ENCODE results near the gene ATXN2. TPM values are rescaled to one million over a fixed set of nuclear protein-coding genes. Genes with fewer than 3 reads are reported as not detected.

Gene ATXN2
- total RNA-seq, 1 experiment from 2014 or later = 56.3 TPM

DNA sequence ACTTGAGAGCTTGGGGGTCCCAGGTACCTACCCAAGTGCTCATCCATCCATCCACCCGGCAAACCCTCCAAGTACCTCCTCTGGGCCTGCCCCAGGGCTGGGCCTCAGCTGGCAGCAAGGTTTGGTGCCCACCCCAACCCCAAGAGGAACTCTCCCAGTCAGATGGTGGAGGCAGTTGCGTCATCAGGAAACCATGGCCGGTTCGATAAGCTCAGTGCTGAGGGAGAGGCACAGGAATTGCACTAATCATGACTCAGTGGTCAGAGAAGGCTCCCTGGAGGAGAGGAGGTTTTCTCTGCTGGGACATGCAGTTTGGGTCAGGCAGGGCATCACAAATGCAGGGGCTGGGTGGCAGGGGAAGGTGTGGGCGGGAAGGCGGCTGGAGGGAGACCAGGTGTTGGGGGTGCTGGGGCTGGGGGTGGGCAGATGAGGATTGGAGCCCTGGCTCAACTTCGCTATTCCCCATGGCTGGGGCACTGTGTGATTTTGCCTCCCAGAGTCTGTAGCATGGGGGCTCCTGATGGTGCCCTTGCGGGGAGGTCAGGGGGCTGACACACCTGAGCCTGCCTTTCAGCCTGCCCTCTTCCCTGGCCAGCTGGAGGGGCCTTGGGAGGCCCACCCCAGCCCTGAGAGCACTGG, 161.2 kb downstream of the ATXN2 start:
- Mint-ChIP-seq H3K4me3 (no peak overlapping the region), H3K27me3 (ENCODE audit: low read depth) (no peaks in the 10 kb centered on the region), H3K9me3 (no peaks in the 10 kb centered on the region), H3K4me1 (peaks cover 46% of the 10 kb centered on the region), H3K36me3 (peaks cover 2% of the 10 kb centered on the region; the same call in 1 of the 2 replicates), H3K27ac (peak overlapping the region; percentile 83)
- DNase-seq (ENCODE audit: low spot score) (no peak), ATAC-seq (no peak)
- TF ChIP-seq, protein P1, sequence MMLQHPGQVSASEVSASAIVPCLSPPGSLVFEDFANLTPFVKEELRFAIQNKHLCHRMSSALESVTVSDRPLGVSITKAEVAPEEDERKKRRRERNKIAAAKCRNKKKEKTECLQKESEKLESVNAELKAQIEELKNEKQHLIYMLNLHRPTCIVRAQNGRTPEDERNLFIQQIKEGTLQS (CRISPR knock-in tag; conservative IDR thresholded peaks at IDR 0.05) = peak; percentile 81
- TF ChIP-seq JAZF1 (CRISPR knock-in tag; IDR thresholded peaks at IDR 0.05) (no peak), ATF1 (CRISPR knock-in tag; IDR thresholded peaks at IDR 0.05) (no peak), JUN (CRISPR knock-in tag; IDR thresholded peaks at IDR 0.05) (no peak)
- TF ChIP-seq, protein P2, sequence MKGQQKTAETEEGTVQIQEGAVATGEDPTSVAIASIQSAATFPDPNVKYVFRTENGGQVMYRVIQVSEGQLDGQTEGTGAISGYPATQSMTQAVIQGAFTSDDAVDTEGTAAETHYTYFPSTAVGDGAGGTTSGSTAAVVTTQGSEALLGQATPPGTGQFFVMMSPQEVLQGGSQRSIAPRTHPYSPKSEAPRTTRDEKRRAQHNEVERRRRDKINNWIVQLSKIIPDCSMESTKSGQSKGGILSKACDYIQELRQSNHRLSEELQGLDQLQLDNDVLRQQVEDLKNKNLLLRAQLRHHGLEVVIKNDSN (CRISPR knock-in tag; IDR thresholded peaks at IDR 0.05) = no peak
- TF ChIP-seq, protein P3, sequence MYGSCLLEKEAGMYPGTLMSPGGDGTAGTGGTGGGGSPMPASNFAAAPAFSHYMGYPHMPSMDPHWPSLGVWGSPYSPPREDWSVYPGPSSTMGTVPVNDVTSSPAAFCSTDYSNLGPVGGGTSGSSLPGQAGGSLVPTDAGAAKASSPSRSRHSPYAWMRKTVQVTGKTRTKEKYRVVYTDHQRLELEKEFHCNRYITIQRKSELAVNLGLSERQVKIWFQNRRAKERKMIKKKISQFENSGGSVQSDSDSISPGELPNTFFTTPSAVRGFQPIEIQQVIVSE (CRISPR knock-in tag; IDR thresholded peaks at IDR 0.05; ENCODE audit: borderline replicate concordance) = no peak
- ChIA-PET POLR2A (interaction anchor here (0.6 kb wide), 1 partner anchor 51 kb away, joined by 4 read pairs; no protein-coding TSS in a partner anchor), CTCF (interaction anchor here (0.6 to 3.3 kb wide), 6 partner anchors 13 to 550 kb away, joined by 3 to 23 read pairs (median 6); no protein-coding TSS in a partner anchor)

DNA sequence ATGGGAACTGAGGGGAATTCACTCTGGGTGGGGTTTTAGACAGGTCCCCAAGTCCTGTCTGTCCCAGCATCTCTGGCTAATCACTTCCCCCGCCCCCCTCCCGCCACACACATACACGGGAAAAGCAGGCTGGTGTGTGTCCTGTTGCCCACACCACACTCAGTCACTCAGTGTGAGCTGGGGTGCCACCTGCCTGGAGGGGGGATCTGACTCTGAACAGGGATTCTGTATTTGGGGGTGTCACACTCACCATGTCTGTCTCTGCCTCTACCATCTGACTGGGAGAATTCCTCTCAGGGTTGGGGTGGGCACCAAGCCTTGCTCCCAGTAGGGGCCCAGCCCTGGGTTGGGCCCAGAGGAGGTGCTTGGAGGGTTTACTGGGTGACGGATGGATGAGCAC, 162.3 kb downstream of the ATXN2 start:
- ATAC-seq = no peak

DNA sequence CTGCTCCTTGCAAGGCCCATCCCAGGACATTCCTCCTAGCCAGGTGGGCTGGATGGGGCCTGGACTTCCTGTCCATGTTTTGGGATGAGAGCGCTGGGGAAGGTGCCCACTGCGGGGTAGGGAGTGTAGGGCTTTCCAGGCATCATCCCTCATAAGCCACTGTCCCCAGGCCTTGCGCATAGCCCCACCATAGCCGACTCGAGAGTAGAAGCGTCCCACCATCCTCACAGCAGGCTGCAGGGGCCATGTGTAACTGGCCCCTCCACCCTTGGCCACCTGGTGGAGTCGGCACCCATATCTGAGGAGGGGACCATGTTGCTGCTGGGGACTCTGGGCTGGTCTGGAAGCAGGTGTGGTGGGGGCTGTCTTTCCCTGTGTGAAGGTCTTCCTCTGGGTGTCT, 162.8 kb downstream of the ATXN2 start:
- DNase-seq (ENCODE audit: low spot score) (no peak), ATAC-seq (no peak)
- no peaks in the 10 kb centered on the region; the same call in 1 of the 2 replicates for H3K36me3 Mint-ChIP-seq
- ChIA-PET CTCF (interaction anchor here (0.8 to 3.0 kb wide), 3 partner anchors 10 to 33 kb away, joined by 3 to 35 read pairs (median 8); no protein-coding TSS in a partner anchor), POLR2A (interaction anchor here (1.3 kb wide), 1 partner anchor 10 kb away, joined by 4 read pairs; no protein-coding TSS in a partner anchor)
- no peaks in the 10 kb centered on the region for H3K9me3 Mint-ChIP-seq
- no peaks in the 10 kb centered on the region for H3K27me3 Mint-ChIP-seq (ENCODE audit: low read depth)
- H3K4me1 Mint-ChIP-seq = peaks cover 50% of the 10 kb centered on the region
- peak overlapping the region; percentile 87; the same call in 1 of the 2 replicates for H3K27ac Mint-ChIP-seq
- no peak overlapping the region for H3K4me3 Mint-ChIP-seq
- no peak for TF ChIP-seq GABPB1 (CRISPR knock-in tag; IDR thresholded peaks at IDR 0.05)
- TF ChIP-seq, protein P4, sequence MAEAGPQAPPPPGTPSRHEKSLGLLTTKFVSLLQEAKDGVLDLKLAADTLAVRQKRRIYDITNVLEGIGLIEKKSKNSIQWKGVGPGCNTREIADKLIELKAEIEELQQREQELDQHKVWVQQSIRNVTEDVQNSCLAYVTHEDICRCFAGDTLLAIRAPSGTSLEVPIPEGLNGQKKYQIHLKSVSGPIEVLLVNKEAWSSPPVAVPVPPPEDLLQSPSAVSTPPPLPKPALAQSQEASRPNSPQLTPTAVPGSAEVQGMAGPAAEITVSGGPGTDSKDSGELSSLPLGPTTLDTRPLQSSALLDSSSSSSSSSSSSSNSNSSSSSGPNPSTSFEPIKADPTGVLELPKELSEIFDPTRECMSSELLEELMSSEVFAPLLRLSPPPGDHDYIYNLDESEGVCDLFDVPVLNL (CRISPR knock-in tag; IDR thresholded peaks at IDR 0.05; ENCODE audit: borderline replicate concordance, low read depth) = no peak
- TF ChIP-seq JAZF1 (CRISPR knock-in tag; IDR thresholded peaks at IDR 0.05) = no peak
- no peak for TF ChIP-seq FOXP1 (CRISPR knock-in tag; IDR thresholded peaks at IDR 0.05; ENCODE audit: borderline replicate concordance)
- no peak for TF ChIP-seq TEAD1 (CRISPR knock-in tag; IDR thresholded peaks at IDR 0.05)
- TF ChIP-seq, protein P5, sequence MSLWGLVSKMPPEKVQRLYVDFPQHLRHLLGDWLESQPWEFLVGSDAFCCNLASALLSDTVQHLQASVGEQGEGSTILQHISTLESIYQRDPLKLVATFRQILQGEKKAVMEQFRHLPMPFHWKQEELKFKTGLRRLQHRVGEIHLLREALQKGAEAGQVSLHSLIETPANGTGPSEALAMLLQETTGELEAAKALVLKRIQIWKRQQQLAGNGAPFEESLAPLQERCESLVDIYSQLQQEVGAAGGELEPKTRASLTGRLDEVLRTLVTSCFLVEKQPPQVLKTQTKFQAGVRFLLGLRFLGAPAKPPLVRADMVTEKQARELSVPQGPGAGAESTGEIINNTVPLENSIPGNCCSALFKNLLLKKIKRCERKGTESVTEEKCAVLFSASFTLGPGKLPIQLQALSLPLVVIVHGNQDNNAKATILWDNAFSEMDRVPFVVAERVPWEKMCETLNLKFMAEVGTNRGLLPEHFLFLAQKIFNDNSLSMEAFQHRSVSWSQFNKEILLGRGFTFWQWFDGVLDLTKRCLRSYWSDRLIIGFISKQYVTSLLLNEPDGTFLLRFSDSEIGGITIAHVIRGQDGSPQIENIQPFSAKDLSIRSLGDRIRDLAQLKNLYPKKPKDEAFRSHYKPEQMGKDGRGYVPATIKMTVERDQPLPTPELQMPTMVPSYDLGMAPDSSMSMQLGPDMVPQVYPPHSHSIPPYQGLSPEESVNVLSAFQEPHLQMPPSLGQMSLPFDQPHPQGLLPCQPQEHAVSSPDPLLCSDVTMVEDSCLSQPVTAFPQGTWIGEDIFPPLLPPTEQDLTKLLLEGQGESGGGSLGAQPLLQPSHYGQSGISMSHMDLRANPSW (CRISPR knock-in tag; conservative IDR thresholded peaks at IDR 0.05; ENCODE audit: low read depth) = no peak
- TF ChIP-seq ZNF219 (CRISPR knock-in tag; IDR thresholded peaks at IDR 0.05; ENCODE audit: borderline replicate concordance) = no peak
- no peak for TF ChIP-seq PRRX2 (CRISPR knock-in tag; IDR thresholded peaks at IDR 0.05)

More for the DNA sequence above, 162.3 kb downstream of the ATXN2 start:
- H3K27ac Mint-ChIP-seq = peak overlapping the region; percentile 87
- no peak for DNase-seq (ENCODE audit: low spot score)
- TF ChIP-seq ZNF138 (CRISPR knock-in tag; conservative IDR thresholded peaks at IDR 0.05) (no peak), FOXJ3 (CRISPR knock-in tag; IDR thresholded peaks at IDR 0.05; ENCODE audit: borderline replicate concordance) (no peak)
- TF ChIP-seq, protein P6, sequence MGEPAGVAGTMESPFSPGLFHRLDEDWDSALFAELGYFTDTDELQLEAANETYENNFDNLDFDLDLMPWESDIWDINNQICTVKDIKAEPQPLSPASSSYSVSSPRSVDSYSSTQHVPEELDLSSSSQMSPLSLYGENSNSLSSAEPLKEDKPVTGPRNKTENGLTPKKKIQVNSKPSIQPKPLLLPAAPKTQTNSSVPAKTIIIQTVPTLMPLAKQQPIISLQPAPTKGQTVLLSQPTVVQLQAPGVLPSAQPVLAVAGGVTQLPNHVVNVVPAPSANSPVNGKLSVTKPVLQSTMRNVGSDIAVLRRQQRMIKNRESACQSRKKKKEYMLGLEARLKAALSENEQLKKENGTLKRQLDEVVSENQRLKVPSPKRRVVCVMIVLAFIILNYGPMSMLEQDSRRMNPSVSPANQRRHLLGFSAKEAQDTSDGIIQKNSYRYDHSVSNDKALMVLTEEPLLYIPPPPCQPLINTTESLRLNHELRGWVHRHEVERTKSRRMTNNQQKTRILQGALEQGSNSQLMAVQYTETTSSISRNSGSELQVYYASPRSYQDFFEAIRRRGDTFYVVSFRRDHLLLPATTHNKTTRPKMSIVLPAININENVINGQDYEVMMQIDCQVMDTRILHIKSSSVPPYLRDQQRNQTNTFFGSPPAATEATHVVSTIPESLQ (CRISPR knock-in tag; IDR thresholded peaks at IDR 0.05) = no peak
- TF ChIP-seq, protein P7, sequence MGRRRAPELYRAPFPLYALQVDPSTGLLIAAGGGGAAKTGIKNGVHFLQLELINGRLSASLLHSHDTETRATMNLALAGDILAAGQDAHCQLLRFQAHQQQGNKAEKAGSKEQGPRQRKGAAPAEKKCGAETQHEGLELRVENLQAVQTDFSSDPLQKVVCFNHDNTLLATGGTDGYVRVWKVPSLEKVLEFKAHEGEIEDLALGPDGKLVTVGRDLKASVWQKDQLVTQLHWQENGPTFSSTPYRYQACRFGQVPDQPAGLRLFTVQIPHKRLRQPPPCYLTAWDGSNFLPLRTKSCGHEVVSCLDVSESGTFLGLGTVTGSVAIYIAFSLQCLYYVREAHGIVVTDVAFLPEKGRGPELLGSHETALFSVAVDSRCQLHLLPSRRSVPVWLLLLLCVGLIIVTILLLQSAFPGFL (CRISPR knock-in tag; IDR thresholded peaks at IDR 0.05; ENCODE audit: borderline replicate concordance) = no peak
- H3K4me3 Mint-ChIP-seq = no peak overlapping the region
- ChIA-PET CTCF (interaction anchor here (3.3 kb wide), 1 partner anchor 14 kb away, joined by 23 read pairs; no protein-coding TSS in a partner anchor), POLR2A (interaction anchor here (0.6 kb wide), 1 partner anchor 856 kb away, joined by 3 read pairs; no protein-coding TSS in a partner anchor)
- H3K4me1 Mint-ChIP-seq = peaks cover 44% of the 10 kb centered on the region
- H3K9me3 Mint-ChIP-seq = no peaks in the 10 kb centered on the region
- H3K36me3 Mint-ChIP-seq = no peaks in the 10 kb centered on the region; the same call in 1 of the 2 replicates
- no peaks in the 10 kb centered on the region for H3K27me3 Mint-ChIP-seq (ENCODE audit: low read depth)

Data from WTC11 (cell line).